T-cell (primary cell): ENCODE measurements around the gene NCAPD2. TPM values are rescaled to one million over a fixed set of nuclear protein-coding genes. Genes with fewer than 3 reads are reported as not detected.

Experiments
- ATAC-seq, 4 experiments: fragments of 200-7000 bp in 3 of 4; fragments of 150-1000 bp in 1 of 4; cut with Tn5 transposase; replicated peaks in 1 of 4; 1 replicate in 3 of 4; 2 replicates in 1 of 4; pipeline ENCODE4 v1.10.0; 2021; ENCODE audit warnings: moderate library complexity in 3 of 4, mild to moderate bottlenecking in 2 of 4, moderate number of reproducible peaks in 1 of 4
- CTCF ChIA-PET, 2 donors: fragments of 300-600 bp; sonication (Branson Sonifier 250); formaldehyde crosslinking; loops; one replicate each; lab custom pipeline; 2022; ENCODE audit warnings: antibody characterized with exemption in 2 of 2; lab: Charles Lee
- POLR2A ChIA-PET, 2 donors: fragments of 300-600 bp; sonication (Branson Sonifier 250); formaldehyde crosslinking; loops; one replicate each; lab custom pipeline; 2022; ENCODE audit warnings: antibody characterized with exemption in 2 of 2; lab: Charles Lee
- DNase-seq, 35 experiments: peaks; one replicate each; pipeline versions ENCODE4 v3.0.0 to v3.0.0-alpha.2; 2013 to 2023
- H3K27ac ChIP-seq: one replicate; pipeline ENCODE4 v1.5.1; 2013; ENCODE audit warnings: low read length
- H3K27me3 ChIP-seq, 2 experiments: replicated peaks in 1 of 2; 1 replicate in 1 of 2; 2 replicates in 1 of 2; pipeline versions ENCODE4 v1.6.1 to v1.7.0; 2013; ENCODE audit warnings: low read length in 1 of 2, mixed read lengths in 1 of 2; ENCODE audit not compliant: control insufficient read depth in 2 of 2, insufficient read depth in 2 of 2; ENCODE audit errors: extremely low read depth in 1 of 2
- H3K36me3 ChIP-seq, 2 donors: 1 replicate in 1 of 2; 2 replicates in 1 of 2; pipeline versions ENCODE4 v1.6.1 to v1.7.0; 2013; ENCODE audit warnings: low read length in 1 of 2; ENCODE audit not compliant: control insufficient read depth in 2 of 2, insufficient read depth in 1 of 2; ENCODE audit errors: extremely low read depth in 1 of 2
- H3K4me1 ChIP-seq, 2 experiments: 1 replicate in 1 of 2; 2 replicates in 1 of 2; pipeline versions ENCODE4 v1.6.1 to v1.7.0; 2013; ENCODE audit warnings: low read length in 2 of 2, mixed read lengths in 1 of 2; ENCODE audit not compliant: insufficient read depth in 2 of 2, control insufficient read depth in 1 of 2; ENCODE audit errors: extremely low read depth in 1 of 2
- H3K4me3 ChIP-seq, 2 donors: 1 replicate in 1 of 2; 2 replicates in 1 of 2; pipeline versions ENCODE4 v1.5.1 to v1.7.0; 2013; ENCODE audit warnings: mild to moderate bottlenecking in 2 of 2, low read length in 1 of 2, moderate library complexity in 1 of 2; ENCODE audit not compliant: control insufficient read depth in 1 of 2; ENCODE audit errors: extremely low read depth in 1 of 2
- H3K9me3 ChIP-seq: 2 replicates; pipeline ENCODE4 v1.7.0; 2013
- H3K27ac Mint-ChIP-seq, 2 donors: one replicate each; pipeline ENCODE4 v1.8.0; 2020 to 2021; ENCODE audit warnings: mild to moderate bottlenecking in 2 of 2, mixed read lengths in 2 of 2
- H3K27me3 Mint-ChIP-seq, 2 donors: one replicate each; pipeline ENCODE4 v1.8.0; 2021 to 2022; ENCODE audit warnings: mixed read lengths in 2 of 2
- H3K36me3 Mint-ChIP-seq: one replicate; pipeline ENCODE4 v1.8.0; 2021; ENCODE audit warnings: mixed read lengths
- H3K4me1 Mint-ChIP-seq, 3 donors: one replicate each; pipeline ENCODE4 v1.8.0; 2020 to 2022; ENCODE audit warnings: mixed read lengths in 3 of 3, mild to moderate bottlenecking in 1 of 3
- H3K4me3 Mint-ChIP-seq, 3 donors: one replicate each; pipeline ENCODE4 v1.8.0; 2020 to 2022; ENCODE audit warnings: mild to moderate bottlenecking in 3 of 3, mixed read lengths in 3 of 3, moderate library complexity in 3 of 3
- H3K9me3 Mint-ChIP-seq, 3 donors: one replicate each; pipeline ENCODE4 v1.8.0; 2020 to 2022; ENCODE audit warnings: mixed read lengths in 3 of 3
- WGBS: methylation state at CpG from one replicate; pipeline ENCODE4 v1.1.5; 2013; ENCODE audit warnings: missing lambda C conversion rate; ENCODE audit not compliant: insufficient coverage; 5-methylcytosine and 5-hydroxymethylcytosine counted together
- total RNA-seq, 35 experiments: library from RNA in 6 of 35; stranded (reverse) in 6 of 35; fragments of 120-200 nt in 1 of 35; gene quantifications; one replicate each; pipeline versions ENCODE4 v1.2.1 to v1.2.4 and lab custom pipeline; 2013 to 2026

The NCAPD2 gene
- total RNA-seq, result 10 to 100 TPM; 32.8 to 43.8 (median 40.7) TPM
- total RNA-seq (2013), result 43.2 TPM
- total RNA-seq (lab: John Stamatoyannopoulos, UW), result 16.0 to 109 (median 57.7) reads per million in 29 experiments

- Mint-ChIP-seq H3K9me3 (no peaks in the 10 kb centered on the region), H3K36me3 (peaks cover 17% of the 10 kb centered on the region), H3K27me3 (no peaks in the 10 kb centered on the region), H3K27ac (peak within 1 kb of the TSS; percentile 91 to 98), H3K4me1 (peaks cover 37 to 40% (median 40%) of the 10 kb centered on the region in 3 donors), H3K4me3 (peak within 1 kb of the TSS; percentile 93 to 97 (median 93))
- peak; percentile 86 to 91 (median 90) for ATAC-seq
- peaks cover 21 to 33% of the 10 kb centered on the region in 2 experiments for H3K4me1 ChIP-seq
- no peaks in the 10 kb centered on the region for H3K9me3 ChIP-seq
- no peaks in the 10 kb centered on the region for H3K27me3 ChIP-seq
- WGBS, result under 1% methylated on average over 47 of the region's 49 CpGs
- H3K4me3 ChIP-seq, result peak within 1 kb of the TSS; percentile 94 to 99
- ChIA-PET POLR2A (interaction anchor here (0.6 to 1.4 kb wide), 3 partner anchors 23 to 196 kb away, joined by 3 to 11 read pairs (median 5); partner anchors contain the start of genes VAMP1 (in 1 of the 2) and ZNF384 (in 1 of the 2)), CTCF (interaction anchor here in 1 of 2 donors (0.7 to 2.0 kb wide), 6 partner anchors 23 to 70 kb away, joined by 3 to 10 read pairs (median 4); partner anchors contain the start of gene VAMP1)
- peak within 1 kb of the TSS; percentile 88 for H3K27ac ChIP-seq
- DNase-seq, result peak; percentile 86 to 97 (median 94)
- peaks cover 0 to 32% of the 10 kb centered on the region in 2 donors for H3K36me3 ChIP-seq
Observed at GRCh38 chr12:6493497-6494257, at the start of gene NCAPD2. Gene NCAPD2, plus strand, starts transcription at chr12:6494102. Its CDS starts 997 bp downstream, at chr12:6495099.

DNA sequence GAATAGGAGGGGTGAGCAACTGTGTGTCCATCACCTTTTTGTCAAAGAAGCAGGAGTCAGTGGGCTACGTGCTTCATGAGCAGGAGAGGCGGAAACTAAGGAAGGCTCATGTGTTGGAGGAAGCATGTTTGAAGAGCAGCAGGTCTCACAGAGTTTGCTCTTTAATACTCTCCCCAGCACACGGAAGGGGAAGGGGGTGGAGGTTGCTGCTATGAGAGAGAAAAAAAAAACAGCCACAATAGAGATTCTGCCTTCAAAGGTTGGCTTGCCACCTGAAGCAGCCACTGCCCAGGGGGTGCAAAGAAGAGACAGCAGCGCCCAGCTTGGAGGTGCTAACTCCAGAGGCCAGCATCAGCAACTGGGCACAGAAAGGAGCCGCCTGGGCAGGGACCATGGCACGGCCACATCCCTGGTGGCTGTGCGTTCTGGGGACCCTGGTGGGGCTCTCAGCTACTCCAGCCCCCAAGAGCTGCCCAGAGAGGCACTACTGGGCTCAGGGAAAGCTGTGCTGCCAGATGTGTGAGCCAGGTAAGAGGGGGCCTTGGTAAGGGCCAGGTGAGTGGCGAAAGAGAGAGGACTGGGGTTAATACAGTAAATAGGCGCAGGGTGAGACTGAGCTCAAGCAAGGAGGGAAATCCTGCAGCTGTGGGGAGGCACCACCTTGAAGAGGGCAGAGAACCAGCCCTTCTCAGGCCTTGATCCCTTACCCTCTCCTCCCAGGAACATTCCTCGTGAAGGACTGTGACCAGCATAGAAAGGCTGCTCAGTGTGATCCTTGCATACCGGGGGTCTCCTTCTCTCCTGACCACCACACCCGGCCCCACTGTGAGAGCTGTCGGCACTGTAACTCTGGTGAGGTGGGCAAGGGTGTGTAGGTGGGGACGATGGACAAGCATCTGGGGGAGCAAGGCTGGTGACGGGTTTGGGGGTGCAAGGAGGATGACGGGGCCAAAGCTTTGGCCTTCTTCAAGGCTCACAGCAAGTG lies 48.9 kb upstream of the NCAPD2 start, which contains the start of gene CD27:
TSS of gene CD27 (plus strand) at position 252 of the 985 bp plus-strand sequence. CDS start at position 393, 141 bp downstream.
- H3K36me3 ChIP-seq, result peaks cover 3 to 13% of the 10 kb centered on the region in 2 donors
- CTCF ChIA-PET, result interaction anchor here (0.5 to 2.3 kb wide), 7 partner anchors 10 to 216 kb away, joined by 3 to 17 read pairs (median 3); no protein-coding TSS in a partner anchor
- H3K27ac ChIP-seq, result peak within 1 kb of the TSS; percentile 77
- Mint-ChIP-seq H3K27me3 (no peaks in the 10 kb centered on the region), H3K36me3 (peaks cover 14% of the 10 kb centered on the region), H3K27ac (peak within 1 kb of the TSS; percentile 95 to 97), H3K9me3 (no peaks in the 10 kb centered on the region), H3K4me1 (peaks cover 58 to 78% (median 78%) of the 10 kb centered on the region in 3 donors), H3K4me3 (peak within 1 kb of the TSS; percentile 98 to 99 (median 99))
- DNase-seq, result peak in 9 of 35 experiments; percentile 25 to 76 (median 44)
- WGBS, result 12% methylated on average over 10 of the region's 16 CpGs
- POLR2A ChIA-PET, result interaction anchor here (0.6 to 1.5 kb wide), 5 partner anchors 15 to 89 kb away, joined by 3 to 8 read pairs (median 4); no protein-coding TSS in a partner anchor
- peak within 1 kb of the TSS; percentile 80 to 97 for H3K4me3 ChIP-seq
- H3K27me3 ChIP-seq, result no peaks in the 10 kb centered on the region
- peaks cover 28 to 58% of the 10 kb centered on the region in 2 experiments for H3K4me1 ChIP-seq
- no peaks in the 10 kb centered on the region for H3K9me3 ChIP-seq
- peak; percentile 79 to 87 (median 82) for ATAC-seq

DNA sequence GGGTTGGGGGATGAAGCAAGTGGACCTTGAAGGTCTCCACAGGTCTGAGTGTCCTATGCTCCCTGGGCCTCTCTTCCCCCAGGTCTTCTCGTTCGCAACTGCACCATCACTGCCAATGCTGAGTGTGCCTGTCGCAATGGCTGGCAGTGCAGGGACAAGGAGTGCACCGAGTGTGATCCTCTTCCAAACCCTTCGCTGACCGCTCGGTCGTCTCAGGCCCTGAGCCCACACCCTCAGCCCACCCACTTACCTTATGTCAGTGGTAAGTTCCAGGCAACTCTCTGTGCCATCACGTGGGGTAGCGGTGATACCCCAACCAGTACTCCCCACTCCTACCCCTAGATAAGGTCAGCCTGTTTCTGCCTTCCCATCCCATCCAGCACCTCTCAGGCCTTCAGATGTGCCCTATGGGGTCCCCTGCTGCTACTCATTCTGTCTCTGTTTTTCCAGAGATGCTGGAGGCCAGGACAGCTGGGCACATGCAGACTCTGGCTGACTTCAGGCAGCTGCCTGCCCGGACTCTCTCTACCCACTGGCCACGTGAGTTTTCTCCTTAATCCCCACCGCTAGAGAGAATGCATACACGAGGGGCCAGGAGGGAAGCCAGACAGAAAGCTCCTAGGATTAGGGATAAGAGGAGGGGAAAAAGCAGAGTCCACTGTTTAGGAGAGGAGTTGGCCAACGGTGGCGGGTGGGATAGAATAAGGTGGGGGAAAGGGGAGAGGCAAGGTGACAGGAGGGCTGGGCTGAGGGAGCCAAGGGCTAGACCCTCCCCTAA lies 43.6 kb upstream of the NCAPD2 start:
- CTCF ChIA-PET, result interaction anchor here in 1 of 2 donors (3.5 kb wide), 1 partner anchor 11 kb away, joined by 24 read pairs; no protein-coding TSS in a partner anchor
- ATAC-seq (no peak), DNase-seq (no peak)
- Mint-ChIP-seq H3K27me3 (no peaks in the 10 kb centered on the region), H3K9me3 (no peaks in the 10 kb centered on the region), H3K4me3 (peak overlapping the region; percentile 11 to 99 (median 97)), H3K4me1 (peaks cover 71 to 89% (median 76%) of the 10 kb centered on the region in 3 donors), H3K36me3 (peaks cover 44% of the 10 kb centered on the region), H3K27ac (peak overlapping the region; percentile 99 to 100)
- 79% methylated on average over 10 of the region's 16 CpGs for WGBS
- Histone ChIP-seq H3K4me3 (peak overlapping the region in 1 of 2 donors; percentile 15), H3K9me3 (no peaks in the 10 kb centered on the region), H3K27ac (peak overlapping the region; percentile 98), H3K4me1 (peaks cover 33 to 76% of the 10 kb centered on the region in 2 experiments), H3K36me3 (peaks cover 15 to 52% of the 10 kb centered on the region in 2 donors), H3K27me3 (no peaks in the 10 kb centered on the region)
- POLR2A ChIA-PET, result interaction anchor here in 1 of 2 donors (0.6 kb wide), 1 partner anchor 17 kb away, joined by 5 read pairs; no protein-coding TSS in a partner anchor

DNA sequence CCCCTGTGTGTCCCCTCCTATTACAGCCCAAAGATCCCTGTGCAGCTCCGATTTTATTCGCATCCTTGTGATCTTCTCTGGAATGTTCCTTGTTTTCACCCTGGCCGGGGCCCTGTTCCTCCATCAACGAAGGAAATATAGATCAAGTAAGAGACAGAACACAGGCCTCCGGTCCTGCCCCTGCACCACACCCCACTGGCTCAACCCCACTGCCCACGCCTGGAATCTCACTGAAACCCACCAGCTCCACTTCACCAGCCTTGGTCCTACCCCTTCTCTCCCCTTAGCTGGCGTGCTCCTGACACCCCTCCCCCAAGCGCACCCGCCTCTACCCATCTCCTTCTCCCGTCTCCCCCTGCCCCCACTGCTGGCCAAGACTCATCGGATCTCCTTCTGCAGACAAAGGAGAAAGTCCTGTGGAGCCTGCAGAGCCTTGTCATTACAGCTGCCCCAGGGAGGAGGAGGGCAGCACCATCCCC lies 43.0 kb upstream of the NCAPD2 start:
- H3K36me3 Mint-ChIP-seq, result peaks cover 46% of the 10 kb centered on the region
- peaks cover 15 to 55% of the 10 kb centered on the region in 2 donors for H3K36me3 ChIP-seq
- ATAC-seq, result no peak

More for the DNA sequence above, 43.0 kb upstream of the NCAPD2 start:
- Mint-ChIP-seq H3K9me3 (no peaks in the 10 kb centered on the region), H3K27me3 (no peaks in the 10 kb centered on the region), H3K4me1 (peaks cover 73 to 88% (median 74%) of the 10 kb centered on the region in 3 donors), H3K27ac (peak overlapping the region; percentile 99 to 100), H3K4me3 (peak overlapping the region; percentile 97 to 99 (median 98))
- H3K4me3 ChIP-seq, result peak overlapping the region; percentile 1 to 94
- H3K27me3 ChIP-seq, result no peaks in the 10 kb centered on the region
- ChIA-PET POLR2A (interaction anchor here in 1 of 2 donors (0.6 to 3.2 kb wide), 3 partner anchors 10 to 20 kb away, joined by 5 to 18 read pairs (median 6); partner anchors contain the start of gene VAMP1), CTCF (interaction anchor here (0.6 to 3.5 kb wide), 5 partner anchors 11 to 115 kb away, joined by 3 to 24 read pairs (median 5); no protein-coding TSS in a partner anchor)
- H3K27ac ChIP-seq, result peak overlapping the region; percentile 98
- peaks cover 33 to 76% of the 10 kb centered on the region in 2 experiments for H3K4me1 ChIP-seq
- DNase-seq, result no peak
- 17% methylated on average over 11 of the region's 11 CpGs for WGBS
- no peaks in the 10 kb centered on the region for H3K9me3 ChIP-seq
